IPS-20b (cell line): ENCODE measurements around the gene DAGLB.
A peak's percentile ranks its signal among the peaks of the same experiment; 100 is the strongest.
"Not testable (repeated sequence)": the region's sequence is repeated elsewhere in the genome, so short reads cannot be mapped to it uniquely, and the experiment has no call there.

Experiments
- H3K27ac ChIP-seq: one replicate; pipeline ENCODE4 v1.5.1; 2013; ENCODE audit warnings: low read length
- H3K27me3 ChIP-seq: 2 replicates; pipeline ENCODE4 v1.6.1; 2013; ENCODE audit warnings: mild to moderate bottlenecking, low read length, inconsistent platforms; ENCODE audit not compliant: insufficient read depth
- H3K36me3 ChIP-seq: 2 replicates; pipeline ENCODE4 v1.6.1; 2013; ENCODE audit warnings: low read depth, mild to moderate bottlenecking, inconsistent platforms, low read length, moderate library complexity; ENCODE audit not compliant: insufficient read depth
- H3K4me1 ChIP-seq: 2 replicates; pipeline ENCODE4 v1.6.1; 2013; ENCODE audit warnings: mild to moderate bottlenecking, control low read depth, inconsistent platforms, low read length, moderate library complexity; ENCODE audit not compliant: insufficient read depth
- H3K4me3 ChIP-seq: 2 replicates; pipeline ENCODE4 v1.5.1; 2013; ENCODE audit warnings: mild to moderate bottlenecking, low read length, inconsistent platforms
- H3K9ac ChIP-seq: 2 replicates; pipeline ENCODE4 v1.6.1; 2013; ENCODE audit warnings: low read depth, mild to moderate bottlenecking, inconsistent platforms, low read length, moderate library complexity
- H3K9me3 ChIP-seq: 2 replicates; pipeline ENCODE4 v1.6.1; 2013; ENCODE audit warnings: mild to moderate bottlenecking, low read depth, low read length, inconsistent platforms; ENCODE audit not compliant: insufficient read depth

Gene DAGLB

DNA sequence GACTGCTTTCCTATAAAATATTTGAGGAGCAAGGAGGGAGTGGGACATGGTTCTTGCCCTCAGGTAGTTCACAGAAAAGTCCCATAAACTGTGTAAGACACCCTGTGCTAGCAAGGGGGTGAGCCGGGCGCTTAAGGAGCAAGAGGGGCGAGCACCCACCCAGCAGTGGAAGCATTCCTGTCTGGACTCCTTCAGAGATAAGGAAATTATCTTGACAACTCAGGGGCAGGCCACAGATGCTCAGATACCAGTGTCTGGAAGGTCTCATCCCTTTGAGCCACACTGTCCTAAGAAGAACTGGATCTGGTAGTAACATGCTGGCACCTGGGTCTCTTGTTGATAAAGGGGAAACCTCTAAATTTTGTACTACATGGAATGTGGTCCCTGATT is 54.1 kb downstream of the DAGLB start:
- Histone ChIP-seq H3K9me3 (no peaks in the 10 kb centered on the region), H3K4me1 (peaks cover 3% of the 10 kb centered on the region; the same call in 1 of the 2 replicates), H3K4me3 (no peak overlapping the region), H3K36me3 (peaks cover 74% of the 10 kb centered on the region), H3K9ac (no peak overlapping the region), H3K27ac (no peak overlapping the region), H3K27me3 (no peaks in the 10 kb centered on the region)

- Histone ChIP-seq H3K9me3 (no peaks in the 10 kb centered on the region), H3K27ac (no peak overlapping the region), H3K9ac (no peak overlapping the region), H3K4me3 (no peak overlapping the region), H3K4me1 (no peaks in the 10 kb centered on the region; the same call in 1 of the 2 replicates), H3K27me3 (no peaks in the 10 kb centered on the region), H3K36me3 (peaks cover 74% of the 10 kb centered on the region)
Measured at GRCh38 chr7:6392712-6393666, 54.8 kb downstream of the DAGLB start.

DNA sequence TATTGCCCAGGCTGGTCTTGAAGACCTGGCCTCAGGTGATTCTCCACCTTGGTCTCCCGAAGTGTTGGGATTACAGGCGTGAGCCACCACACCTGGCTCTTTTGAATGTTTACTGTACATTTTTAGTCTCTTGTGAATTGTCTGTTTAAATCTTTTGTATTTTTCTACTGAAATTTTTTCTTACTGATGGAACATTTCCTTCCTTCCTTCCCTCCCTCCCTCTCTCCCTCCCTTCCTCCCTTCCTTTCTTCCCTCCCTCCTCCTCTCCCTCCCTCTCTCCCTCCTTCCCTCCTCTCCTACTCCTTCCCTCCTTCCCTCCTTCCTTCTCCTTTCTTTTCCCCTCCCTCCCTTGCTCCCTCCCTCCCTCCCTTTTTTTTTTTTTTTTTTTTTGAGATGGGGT is 58.0 kb downstream of the DAGLB start:
- Histone ChIP-seq H3K4me3 (no peak overlapping the region), H3K9ac (no peak overlapping the region), H3K9me3 (no peaks in the 10 kb centered on the region), H3K27me3 (no peaks in the 10 kb centered on the region), H3K27ac (no peak overlapping the region), H3K36me3 (peaks cover 78% of the 10 kb centered on the region), H3K4me1 (peaks cover 13% of the 10 kb centered on the region)

- H3K4me1 ChIP-seq, result peaks cover 25% of the 10 kb centered on the region
- peaks cover 60% of the 10 kb centered on the region for H3K36me3 ChIP-seq
- H3K27ac ChIP-seq, result no peak overlapping the region
- no peaks in the 10 kb centered on the region for H3K9me3 ChIP-seq
- no peak overlapping the region for H3K9ac ChIP-seq
- H3K4me3 ChIP-seq, result no peak overlapping the region
- H3K27me3 ChIP-seq, result no peaks in the 10 kb centered on the region
Measured at GRCh38 chr7:6387734-6388294, 59.9 kb downstream of the DAGLB start.

DNA sequence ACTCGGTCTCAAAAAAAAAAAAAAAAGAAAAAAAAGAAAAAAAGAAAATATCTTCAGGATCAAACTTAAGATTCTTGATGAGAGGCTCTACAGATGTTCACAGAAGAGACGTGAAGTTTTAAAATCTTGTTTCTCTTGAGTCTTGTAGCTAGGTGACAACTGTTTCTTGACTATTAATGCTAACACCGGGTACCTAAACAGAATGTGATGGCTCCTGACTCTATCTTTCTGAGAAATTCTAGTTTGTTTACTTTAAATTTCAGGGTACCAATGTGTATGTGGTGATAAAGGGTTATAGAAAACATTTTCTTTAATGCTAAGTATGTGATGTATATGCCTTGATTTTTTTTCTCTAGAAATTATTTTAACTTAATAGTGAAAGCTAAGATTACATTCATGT is 61.0 kb downstream of the DAGLB start:
- Histone ChIP-seq H3K9me3 (no peaks in the 10 kb centered on the region), H3K4me3 (no peak overlapping the region), H3K27me3 (no peaks in the 10 kb centered on the region), H3K27ac (no peak overlapping the region), H3K9ac (no peak overlapping the region), H3K36me3 (peaks cover 49% of the 10 kb centered on the region), H3K4me1 (peaks cover 29% of the 10 kb centered on the region)

- H3K9ac ChIP-seq, result no peak overlapping the region
- no peaks in the 10 kb centered on the region for H3K9me3 ChIP-seq
- H3K27ac ChIP-seq, result no peak overlapping the region
- H3K4me1 ChIP-seq, result peaks cover 29% of the 10 kb centered on the region
- H3K27me3 ChIP-seq, result no peaks in the 10 kb centered on the region
- no peak overlapping the region for H3K4me3 ChIP-seq
- H3K36me3 ChIP-seq, result peaks cover 42% of the 10 kb centered on the region
Measured at GRCh38 chr7:6385909-6386560, 61.7 kb downstream of the DAGLB start.

GRCh38 chr7:6385110-6385781 is 62.5 kb downstream of the DAGLB start:
- no peaks in the 10 kb centered on the region for H3K27me3 ChIP-seq
- no peaks in the 10 kb centered on the region for H3K9me3 ChIP-seq
- no peak overlapping the region for H3K4me3 ChIP-seq
- H3K9ac ChIP-seq, result no peak overlapping the region
- peaks cover 29% of the 10 kb centered on the region for H3K4me1 ChIP-seq
- no peak overlapping the region for H3K27ac ChIP-seq
- peaks cover 39% of the 10 kb centered on the region for H3K36me3 ChIP-seq

GRCh38 chr7:6384327-6384726 is 63.4 kb downstream of the DAGLB start:
- Histone ChIP-seq H3K4me1 (peaks cover 33% of the 10 kb centered on the region), H3K27ac (no peak overlapping the region), H3K9ac (peak overlapping the region; percentile 12; the same call in 1 of the 2 replicates), H3K36me3 (peaks cover 35% of the 10 kb centered on the region), H3K27me3 (no peaks in the 10 kb centered on the region), H3K9me3 (no peaks in the 10 kb centered on the region), H3K4me3 (no peak overlapping the region)

GRCh38 chr7:6382817-6383216 is 64.9 kb downstream of the DAGLB start:
- H3K36me3 ChIP-seq, result peaks cover 25% of the 10 kb centered on the region
- 0 out of 2 replicates have a peak overlapping the region, but pooled peaks have one; percentile 36 for H3K4me3 ChIP-seq
- H3K27me3 ChIP-seq, result no peaks in the 10 kb centered on the region
- H3K27ac ChIP-seq, result no peak overlapping the region
- peaks cover 33% of the 10 kb centered on the region for H3K4me1 ChIP-seq
- no peak overlapping the region for H3K9ac ChIP-seq
- no peaks in the 10 kb centered on the region for H3K9me3 ChIP-seq

- H3K9me3 ChIP-seq, H3K27ac ChIP-seq, H3K4me3 ChIP-seq, H3K9ac ChIP-seq, H3K27me3 ChIP-seq: not testable (repeated sequence)
- Histone ChIP-seq H3K4me1 (peaks cover 36% of the 10 kb centered on the region), H3K36me3 (peaks cover 15% of the 10 kb centered on the region)
Measured at GRCh38 chr7:6381846-6382245, 65.9 kb downstream of the DAGLB start.

GRCh38 chr7:6380310-6381095 is 67.3 kb downstream of the DAGLB start:
- Histone ChIP-seq H3K36me3 (peaks cover 14% of the 10 kb centered on the region; the same call in 1 of the 2 replicates), H3K4me1 (peaks cover 33% of the 10 kb centered on the region), H3K9me3 (no peaks in the 10 kb centered on the region), H3K27ac (no peak overlapping the region), H3K4me3 (no peak overlapping the region), H3K9ac (no peak overlapping the region), H3K27me3 (no peaks in the 10 kb centered on the region)
